Osteoblast (primary cell): ENCODE results near the gene UGT1A7. TPM values are rescaled to one million over a fixed set of nuclear protein-coding genes. Genes with fewer than 3 reads are reported as not detected.

Experiments
- DNase-seq: peaks from one replicate; pipeline ENCODE4 v3.0.0; 2011; ENCODE audit warnings: low spot score, mixed read lengths; ENCODE audit not compliant: insufficient read length; ENCODE audit errors: missing footprints
- H2AFZ ChIP-seq: 2 replicates; pipeline ENCODE4 v1.6.0; 2011; ENCODE audit warnings: mild to moderate bottlenecking, low read length
- H3K27ac ChIP-seq: 2 replicates; pipeline ENCODE4 v1.5.1; 2011; ENCODE audit warnings: mild to moderate bottlenecking, low read depth, low read length, moderate library complexity
- H3K27me3 ChIP-seq: 2 replicates; pipeline ENCODE4 v1.6.0; 2012; ENCODE audit warnings: mild to moderate bottlenecking, control low read depth, inconsistent platforms, low read length, moderate library complexity; ENCODE audit not compliant: insufficient read depth
- H3K36me3 ChIP-seq: 2 replicates; pipeline ENCODE4 v1.5.1; 2011; ENCODE audit warnings: mild to moderate bottlenecking, low read length, control low read depth, moderate library complexity; ENCODE audit not compliant: insufficient read depth
- H3K4me1 ChIP-seq: 2 replicates; pipeline ENCODE4 v1.5.1; 2011; ENCODE audit warnings: mild to moderate bottlenecking, low read length, control low read depth, moderate library complexity; ENCODE audit not compliant: insufficient read depth
- H3K4me2 ChIP-seq: 2 replicates; pipeline ENCODE4 v1.6.0; 2011; ENCODE audit warnings: mild to moderate bottlenecking, low read length; ENCODE audit not compliant: insufficient read depth
- H3K4me3 ChIP-seq: fragments of 200-600 bp; sonication (generic); 3 replicates; pipeline ENCODE4 v1.5.1; 2012; ENCODE audit warnings: mild to moderate bottlenecking, low read length, inconsistent platforms; ENCODE audit not compliant: insufficient read depth
- H3K79me2 ChIP-seq: 2 replicates; pipeline ENCODE4 v1.6.0; 2012; ENCODE audit warnings: mild to moderate bottlenecking, low read length, control low read depth, inconsistent platforms; ENCODE audit not compliant: insufficient read depth
- H3K9me3 ChIP-seq: 2 replicates; pipeline ENCODE4 v1.5.1; 2011; ENCODE audit warnings: low read depth, low read length, control low read depth
- H4K20me1 ChIP-seq: 2 replicates; pipeline ENCODE4 v1.6.0; 2012; ENCODE audit warnings: mild to moderate bottlenecking, low read length, control low read depth; ENCODE audit not compliant: insufficient read depth
- total RNA-seq: library from RNA; depleted of rRNA; stranded (reverse); fragments of >200 nt; gene quantifications from 2 replicates; pipeline ENCODE4 v1.2.3, GENCODE V29; 2012
- TF ChIP-seq, protein P1 (sequence below): IDR thresholded peaks from 2 replicates; pipeline ENCODE4 v1.5.1; 2011; ENCODE audit warnings: mild to moderate bottlenecking, low read depth, low read length, moderate library complexity; ENCODE audit errors: extremely low read depth

Gene UGT1A7
- total RNA-seq, 1 donor: not detected

DNA sequence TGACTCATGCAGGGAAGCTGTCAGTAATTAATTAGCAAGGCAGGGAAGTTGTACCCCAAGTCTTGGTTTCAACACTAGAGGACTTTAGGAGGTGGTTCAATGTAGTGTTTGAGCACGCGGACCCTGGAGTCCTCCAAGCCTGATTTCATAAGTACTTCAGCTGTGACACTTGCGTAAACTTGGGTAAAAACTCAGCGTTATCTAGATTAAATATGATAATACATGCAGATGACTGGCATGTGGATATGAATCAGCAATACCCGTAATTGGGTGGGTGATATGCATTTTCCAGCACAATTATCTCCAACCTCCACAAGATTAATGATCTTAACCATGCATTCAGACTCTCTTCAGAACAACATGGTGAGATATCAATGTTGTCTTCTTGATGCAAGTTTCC, 5.2 kb downstream of the UGT1A7 start:
- Histone ChIP-seq H3K4me3 (no peak overlapping the region), H3K27ac (no peak overlapping the region), H3K4me2 (no peak overlapping the region), H4K20me1 (no peaks in the 10 kb centered on the region), H3K9me3 (no peaks in the 10 kb centered on the region), H3K4me1 (peaks cover 6% of the 10 kb centered on the region), H3K36me3 (no peaks in the 10 kb centered on the region), H2AFZ (no peak overlapping the region), H3K79me2 (no peaks in the 10 kb centered on the region), H3K27me3 (no peaks in the 10 kb centered on the region)
- no peak for DNase-seq
- TF ChIP-seq, protein P1, sequence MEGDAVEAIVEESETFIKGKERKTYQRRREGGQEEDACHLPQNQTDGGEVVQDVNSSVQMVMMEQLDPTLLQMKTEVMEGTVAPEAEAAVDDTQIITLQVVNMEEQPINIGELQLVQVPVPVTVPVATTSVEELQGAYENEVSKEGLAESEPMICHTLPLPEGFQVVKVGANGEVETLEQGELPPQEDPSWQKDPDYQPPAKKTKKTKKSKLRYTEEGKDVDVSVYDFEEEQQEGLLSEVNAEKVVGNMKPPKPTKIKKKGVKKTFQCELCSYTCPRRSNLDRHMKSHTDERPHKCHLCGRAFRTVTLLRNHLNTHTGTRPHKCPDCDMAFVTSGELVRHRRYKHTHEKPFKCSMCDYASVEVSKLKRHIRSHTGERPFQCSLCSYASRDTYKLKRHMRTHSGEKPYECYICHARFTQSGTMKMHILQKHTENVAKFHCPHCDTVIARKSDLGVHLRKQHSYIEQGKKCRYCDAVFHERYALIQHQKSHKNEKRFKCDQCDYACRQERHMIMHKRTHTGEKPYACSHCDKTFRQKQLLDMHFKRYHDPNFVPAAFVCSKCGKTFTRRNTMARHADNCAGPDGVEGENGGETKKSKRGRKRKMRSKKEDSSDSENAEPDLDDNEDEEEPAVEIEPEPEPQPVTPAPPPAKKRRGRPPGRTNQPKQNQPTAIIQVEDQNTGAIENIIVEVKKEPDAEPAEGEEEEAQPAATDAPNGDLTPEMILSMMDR: no peak

DNA sequence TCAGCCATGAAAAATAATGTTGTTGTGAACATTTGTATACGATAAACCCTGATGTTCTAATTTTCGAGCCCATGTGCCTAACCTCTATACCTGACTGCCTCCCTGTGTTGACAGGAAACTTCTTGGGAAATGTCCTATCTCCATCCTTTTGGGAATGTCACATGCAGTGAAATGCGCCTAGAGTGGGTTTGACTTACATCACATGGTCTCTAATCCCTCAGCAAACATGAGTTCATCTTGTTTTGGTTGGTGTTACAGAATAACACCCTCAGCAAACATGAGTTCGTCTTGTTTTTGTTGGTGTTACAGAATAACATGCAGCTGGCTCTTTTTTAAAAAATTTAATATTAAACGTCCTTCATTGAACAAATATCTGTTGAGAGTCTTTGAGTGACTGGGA, 6.6 kb downstream of the UGT1A7 start:
- H3K4me3 ChIP-seq: no peak overlapping the region
- H4K20me1 ChIP-seq: no peaks in the 10 kb centered on the region
- no peaks in the 10 kb centered on the region for H3K79me2 ChIP-seq
- DNase-seq: no peak
- no peaks in the 10 kb centered on the region for H3K9me3 ChIP-seq
- H3K4me2 ChIP-seq: no peak overlapping the region
- TF ChIP-seq, protein P1: no peak
- peaks cover 8% of the 10 kb centered on the region for H3K27me3 ChIP-seq
- H2AFZ ChIP-seq: no peak overlapping the region
- no peak overlapping the region for H3K27ac ChIP-seq
- no peaks in the 10 kb centered on the region for H3K36me3 ChIP-seq
- peaks cover 6% of the 10 kb centered on the region for H3K4me1 ChIP-seq

DNA sequence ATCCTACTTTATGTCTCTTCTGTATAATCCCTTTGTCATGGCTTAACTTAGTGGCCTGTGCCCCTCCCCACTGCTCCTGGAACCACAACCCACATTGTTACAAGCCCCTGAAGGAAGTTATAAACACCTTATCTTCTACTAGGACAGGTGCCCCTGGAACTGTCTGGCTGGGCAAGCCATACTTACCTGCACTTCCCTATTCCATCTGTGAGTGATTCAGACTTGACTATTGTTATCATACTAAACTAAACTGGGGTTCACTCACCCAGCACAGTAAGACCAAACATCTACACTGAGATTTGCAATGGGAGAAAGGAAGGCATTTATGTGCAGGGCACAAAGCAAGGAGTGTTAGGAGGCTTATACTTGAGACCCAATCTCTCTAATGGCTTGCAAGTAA, 7.3 kb downstream of the UGT1A7 start:
- Histone ChIP-seq H3K79me2 (no peaks in the 10 kb centered on the region), H3K4me2 (no peak overlapping the region), H3K4me3 (no peak overlapping the region), H3K4me1 (peaks cover 6% of the 10 kb centered on the region), H3K36me3 (no peaks in the 10 kb centered on the region), H3K27ac (no peak overlapping the region), H2AFZ (no peak overlapping the region), H3K27me3 (peaks cover 8% of the 10 kb centered on the region), H3K9me3 (no peaks in the 10 kb centered on the region), H4K20me1 (no peaks in the 10 kb centered on the region)
- DNase-seq: no peak
- TF ChIP-seq, protein P1: no peak

DNA sequence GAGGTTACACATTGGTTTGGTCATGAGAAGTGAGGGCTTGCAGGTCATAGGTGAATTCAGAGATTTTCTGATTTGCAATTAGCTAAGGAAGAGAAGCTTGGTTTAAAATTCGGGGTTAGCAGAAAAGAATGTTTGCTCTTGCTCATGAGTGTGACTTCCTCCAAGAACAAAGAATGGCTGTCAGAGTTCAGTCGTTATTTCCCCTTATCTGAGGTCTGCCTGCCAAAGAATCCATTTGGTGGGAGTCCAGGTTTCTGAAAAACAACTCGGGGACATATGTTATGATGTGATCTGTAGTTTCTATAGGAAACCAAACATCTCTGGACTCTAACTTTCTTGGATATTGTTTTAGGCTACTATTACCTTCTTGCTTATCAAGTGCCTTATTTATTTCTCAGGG, 7.8 kb downstream of the UGT1A7 start:
- no peak overlapping the region for H3K27ac ChIP-seq
- H3K4me2 ChIP-seq: no peak overlapping the region
- peaks cover 8% of the 10 kb centered on the region for H3K27me3 ChIP-seq
- TF ChIP-seq, protein P1: no peak
- H3K36me3 ChIP-seq: no peaks in the 10 kb centered on the region
- no peaks in the 10 kb centered on the region for H4K20me1 ChIP-seq
- H2AFZ ChIP-seq: no peak overlapping the region
- no peak overlapping the region for H3K4me3 ChIP-seq
- H3K4me1 ChIP-seq: peaks cover 6% of the 10 kb centered on the region
- no peaks in the 10 kb centered on the region for H3K79me2 ChIP-seq
- no peak for DNase-seq
- H3K9me3 ChIP-seq: no peaks in the 10 kb centered on the region
